Right hindlimb (tissue), 1 donor: ENCODE data around the gene PRMT5.
A peak's percentile ranks its signal among the peaks of the same experiment; 100 is the strongest.

Experiments
- DNase-seq: peaks from one replicate; pipeline ENCODE4 v3.0.0-alpha.2; 2018

The PRMT5 gene

DNA sequence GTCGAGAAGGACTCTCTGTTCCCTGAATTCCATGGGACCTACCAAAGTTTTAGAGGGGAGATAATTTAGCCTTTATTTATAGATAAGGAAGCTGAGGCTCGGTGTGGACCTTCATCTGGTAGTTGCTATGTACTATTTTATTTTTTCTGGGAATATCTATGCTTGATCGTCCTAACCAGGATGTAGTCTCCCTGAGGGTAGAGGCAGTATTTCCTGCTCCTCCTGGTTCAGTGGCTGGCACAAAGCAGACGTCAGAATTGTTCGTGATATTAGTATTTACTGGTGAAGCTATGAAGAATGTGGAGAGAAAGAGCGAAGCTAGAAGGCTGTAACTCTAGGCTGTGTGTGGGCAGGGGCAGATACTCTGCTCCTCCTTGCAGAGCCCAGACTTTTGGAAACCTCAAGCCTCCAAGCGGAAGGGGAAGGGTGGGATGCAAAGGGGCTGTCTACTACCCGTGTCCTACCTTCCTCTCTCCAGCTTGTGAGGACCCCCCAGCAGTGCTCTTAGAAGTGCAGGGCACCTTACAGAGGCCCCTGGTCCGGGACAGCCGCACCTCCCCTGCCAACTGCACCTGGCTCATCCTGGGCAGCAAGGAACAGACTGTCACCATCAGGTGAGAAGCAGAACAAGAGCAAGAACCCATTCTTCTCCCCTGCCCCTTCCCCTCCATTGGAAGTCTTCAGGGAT, 56.2 kb downstream of the PRMT5 start:
- no peak for DNase-seq

DNA sequence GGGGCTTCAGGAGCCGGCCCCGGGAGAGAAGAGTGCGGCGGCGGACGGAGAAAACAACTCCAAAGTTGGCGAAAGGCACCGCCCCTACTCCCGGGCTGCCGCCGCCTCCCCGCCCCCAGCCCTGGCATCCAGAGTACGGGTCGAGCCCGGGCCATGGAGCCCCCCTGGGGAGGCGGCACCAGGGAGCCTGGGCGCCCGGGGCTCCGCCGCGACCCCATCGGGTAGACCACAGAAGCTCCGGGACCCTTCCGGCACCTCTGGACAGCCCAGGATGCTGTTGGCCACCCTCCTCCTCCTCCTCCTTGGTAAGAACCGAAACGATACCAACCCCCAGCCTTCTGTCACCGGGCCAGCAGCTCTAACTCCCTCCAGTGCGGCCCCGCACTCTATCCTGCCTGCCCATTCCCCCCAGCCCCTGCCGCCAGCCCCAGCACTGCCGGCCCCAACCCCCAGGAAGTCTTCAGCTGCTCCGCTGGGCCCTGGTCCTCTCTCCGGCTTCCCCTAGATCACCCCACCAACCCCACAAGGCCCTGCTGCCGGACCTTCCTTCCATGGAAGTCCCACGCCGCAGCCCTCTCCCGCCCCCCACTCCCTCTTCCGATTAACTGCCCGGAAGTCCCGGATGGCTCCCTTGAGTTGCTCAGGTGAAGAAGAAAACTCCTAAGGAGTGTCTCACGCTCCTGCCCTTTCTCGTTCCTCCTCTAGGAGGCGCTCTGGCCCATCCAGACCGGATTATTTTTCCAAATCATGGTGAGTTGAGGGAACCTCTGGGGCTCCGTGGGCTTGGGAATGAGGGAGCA, 56.9 kb downstream of the PRMT5 start:
- DNase-seq, result peak; percentile 89

DNA sequence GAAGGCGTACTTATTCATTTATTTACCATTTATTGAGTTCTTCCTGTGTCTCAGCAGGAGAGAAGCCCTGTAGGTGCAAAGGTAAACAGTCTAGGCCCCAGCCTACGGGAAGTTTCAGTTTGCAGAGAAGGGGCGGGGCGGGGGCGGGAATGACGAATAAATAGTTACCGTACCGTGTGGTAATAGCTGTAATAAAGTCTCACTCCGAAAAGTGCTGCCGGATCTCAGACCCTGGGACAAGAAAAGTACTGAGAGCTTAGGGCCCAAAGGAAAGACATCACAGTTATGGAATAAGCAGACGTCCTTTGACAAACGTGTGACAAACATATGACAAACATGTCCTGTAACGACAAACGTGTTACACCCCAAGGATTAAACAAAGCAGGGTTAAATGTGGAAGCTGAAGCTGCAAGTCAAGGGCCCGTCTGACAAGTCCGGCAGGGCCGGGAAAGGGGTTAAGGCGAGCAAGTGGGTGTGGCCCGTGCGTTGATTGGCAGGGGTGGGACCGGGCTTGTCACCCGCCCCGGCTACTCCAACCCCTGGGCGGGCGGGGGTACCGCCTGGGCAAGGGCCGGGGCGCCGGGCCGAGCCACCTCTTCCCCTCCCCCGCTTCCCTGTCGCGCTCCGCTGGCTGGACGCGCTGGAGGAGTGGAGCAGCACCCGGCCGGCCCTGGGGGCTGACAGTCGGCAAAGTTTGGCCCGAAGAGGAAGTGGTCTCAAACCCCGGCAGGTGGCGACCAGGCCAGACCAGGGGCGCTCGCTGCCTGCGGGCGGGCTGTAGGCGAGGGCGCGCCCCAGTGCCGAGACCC, 57.7 kb downstream of the PRMT5 start, which contains the start of gene LRP10:
LRP10 (plus strand) TSS at position 517 of the 809 bp plus-strand sequence. CDS start 564 bp downstream, outside the sequence.
- DNase-seq, result peak; percentile 95

DNA sequence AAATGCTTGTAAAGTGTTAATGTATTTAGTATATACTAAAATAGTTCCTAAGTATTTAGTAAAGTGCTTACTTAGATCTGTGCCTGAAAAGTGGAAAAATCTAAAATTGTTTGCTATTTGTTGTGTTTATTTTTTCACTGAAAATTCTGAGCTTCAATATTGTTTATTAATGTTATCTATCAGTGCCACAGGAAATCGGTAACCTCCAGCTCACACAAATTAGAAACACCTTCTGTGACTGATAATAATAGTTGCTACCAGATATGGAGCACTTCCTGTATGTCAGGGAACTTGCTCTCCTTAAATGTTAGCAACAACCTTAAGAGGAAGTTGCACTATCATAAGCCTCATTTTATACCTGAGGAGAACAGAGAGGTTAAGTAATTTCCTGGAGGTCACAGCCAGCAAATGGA, 58.4 kb downstream of the PRMT5 start:
- DNase-seq, result no peak
